ENCODE results near the gene OR5A2.

Gene OR5A2

GRCh38 chr11:59417023-59417422 is 9.2 kb downstream of the OR5A2 start:
- no peak for TF ChIP-seq CTCF (conservative IDR thresholded peaks at IDR 0.05)
- H3K27ac ChIP-seq = no peak overlapping the region

DNA sequence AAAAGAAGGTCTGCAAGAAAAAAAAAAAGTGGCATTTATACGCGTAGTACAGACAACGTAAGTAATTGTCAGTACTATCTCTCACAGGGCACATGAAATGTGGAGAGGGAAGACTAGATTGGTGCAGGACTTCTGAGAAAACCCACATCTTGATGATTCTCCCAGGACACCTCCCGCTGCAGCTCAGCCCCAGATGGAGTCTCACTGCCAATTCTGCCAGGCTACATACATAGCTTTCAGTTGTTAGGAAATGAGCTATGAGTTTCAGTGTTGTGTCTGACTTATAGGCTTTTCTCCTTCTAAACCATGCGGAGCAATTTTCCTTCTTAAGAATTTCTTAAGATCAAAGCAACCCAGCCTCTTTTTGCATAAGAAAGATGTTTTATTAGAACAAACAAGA is 9.6 kb downstream of the OR5A2 start:
- H3K27ac ChIP-seq = no peak overlapping the region

GRCh38 chr11:59415111-59415510 is 11.1 kb downstream of the OR5A2 start:
- TF ChIP-seq CTCF (conservative IDR thresholded peaks at IDR 0.05) = no peak
- H3K27ac ChIP-seq = no peak overlapping the region

More for the DNA sequence above, 9.6 kb downstream of the OR5A2 start:
- no peak for TF ChIP-seq CTCF (conservative IDR thresholded peaks at IDR 0.05)

DNA sequence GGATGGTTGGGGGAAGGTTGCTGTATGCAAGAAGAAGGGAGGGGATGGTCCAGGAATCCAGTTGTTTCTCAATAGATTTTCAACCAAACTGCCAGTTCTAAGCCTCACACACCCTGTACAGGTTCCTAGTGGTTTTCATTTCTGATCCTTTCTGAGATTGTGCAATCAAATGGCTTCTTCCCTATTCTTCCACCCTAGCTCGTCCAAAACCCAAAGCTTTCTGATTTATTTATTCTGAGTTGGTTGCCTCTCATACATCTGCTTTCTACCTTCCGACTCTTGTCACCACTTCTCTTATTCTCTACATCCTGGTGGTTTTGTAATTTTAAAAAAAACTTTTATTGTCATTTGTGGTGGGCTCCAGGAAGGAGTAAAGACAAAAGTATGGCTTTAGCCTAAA is 12.6 kb downstream of the OR5A2 start:
- no peak overlapping the region for H3K27ac ChIP-seq
- no peak for TF ChIP-seq CTCF (conservative IDR thresholded peaks at IDR 0.05)

- H3K27ac ChIP-seq = no peak overlapping the region
- TF ChIP-seq CTCF (conservative IDR thresholded peaks at IDR 0.05) = no peak
Measured at GRCh38 chr11:59403546-59403945, 22.7 kb downstream of the OR5A2 start.

DNA sequence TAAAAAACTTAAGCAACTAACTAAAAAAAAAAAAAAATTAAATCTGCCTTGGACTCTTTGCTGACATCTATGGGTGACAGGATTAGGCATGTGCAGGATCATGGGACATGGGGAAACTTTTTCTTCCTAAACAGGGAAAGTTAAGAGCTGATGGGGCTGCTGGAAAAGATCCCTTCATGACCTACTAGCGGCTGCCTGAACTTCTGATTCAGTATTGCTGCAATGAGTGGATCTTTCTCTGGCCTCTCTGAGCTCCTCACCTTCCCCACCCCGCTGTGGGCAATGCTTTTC is 25.0 kb downstream of the OR5A2 start:
- TF ChIP-seq CTCF (conservative IDR thresholded peaks at IDR 0.05) = peak; percentile 58
- no peak overlapping the region for H3K27ac ChIP-seq

- no peak for TF ChIP-seq CTCF (conservative IDR thresholded peaks at IDR 0.05)
- H3K27ac ChIP-seq = no peak overlapping the region
Measured at GRCh38 chr11:59400461-59401261, 25.6 kb downstream of the OR5A2 start.
